ENCODE data around the gene MICB.

DNA sequence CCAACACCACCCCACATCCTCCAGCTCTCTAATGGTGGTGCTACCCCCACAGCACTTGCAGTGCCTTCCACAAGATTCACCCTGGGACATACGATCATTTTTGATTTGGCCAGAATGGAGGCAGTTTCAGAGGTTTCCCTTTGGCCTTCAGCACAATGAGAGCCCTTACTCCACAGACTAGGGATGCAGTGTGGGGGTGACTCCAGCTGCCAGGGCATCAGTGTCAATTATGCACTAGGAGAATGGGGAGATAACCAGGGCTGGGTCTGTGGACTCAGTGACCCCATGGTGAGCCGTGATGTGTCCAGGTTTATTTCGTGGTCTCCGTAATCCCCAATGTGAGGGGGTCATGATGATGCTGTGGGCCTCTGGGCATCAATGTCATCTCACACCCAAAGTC lies 31.5 kb upstream of the MICB start:
- TF ChIP-seq POLR2A (IDR thresholded peaks at IDR 0.05), result no peak
- TF ChIP-seq, protein P1, sequence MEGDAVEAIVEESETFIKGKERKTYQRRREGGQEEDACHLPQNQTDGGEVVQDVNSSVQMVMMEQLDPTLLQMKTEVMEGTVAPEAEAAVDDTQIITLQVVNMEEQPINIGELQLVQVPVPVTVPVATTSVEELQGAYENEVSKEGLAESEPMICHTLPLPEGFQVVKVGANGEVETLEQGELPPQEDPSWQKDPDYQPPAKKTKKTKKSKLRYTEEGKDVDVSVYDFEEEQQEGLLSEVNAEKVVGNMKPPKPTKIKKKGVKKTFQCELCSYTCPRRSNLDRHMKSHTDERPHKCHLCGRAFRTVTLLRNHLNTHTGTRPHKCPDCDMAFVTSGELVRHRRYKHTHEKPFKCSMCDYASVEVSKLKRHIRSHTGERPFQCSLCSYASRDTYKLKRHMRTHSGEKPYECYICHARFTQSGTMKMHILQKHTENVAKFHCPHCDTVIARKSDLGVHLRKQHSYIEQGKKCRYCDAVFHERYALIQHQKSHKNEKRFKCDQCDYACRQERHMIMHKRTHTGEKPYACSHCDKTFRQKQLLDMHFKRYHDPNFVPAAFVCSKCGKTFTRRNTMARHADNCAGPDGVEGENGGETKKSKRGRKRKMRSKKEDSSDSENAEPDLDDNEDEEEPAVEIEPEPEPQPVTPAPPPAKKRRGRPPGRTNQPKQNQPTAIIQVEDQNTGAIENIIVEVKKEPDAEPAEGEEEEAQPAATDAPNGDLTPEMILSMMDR (IDR thresholded peaks at IDR 0.05), result no peak
- TF ChIP-seq POLR2AphosphoS5 (IDR thresholded peaks at IDR 0.05), result no peak

All from sigmoid colon (tissue), 4 donors.